H9 (cell line): Measurements from ENCODE around the gene CDK6. TPM values are rescaled to one million over a fixed set of nuclear protein-coding genes. Genes with fewer than 3 reads are reported as not detected.

ENCODE experiments used
- DNase-seq: peaks from one replicate; pipeline ENCODE4 v3.0.0-alpha.2; 2017
- H2AFZ ChIP-seq: one replicate; pipeline ENCODE4 v1.6.1; 2013; ENCODE audit warnings: mild to moderate bottlenecking, low read length, control low read depth, moderate library complexity
- H2AK5ac ChIP-seq: 2 replicates; pipeline ENCODE4 v1.6.1; 2013; ENCODE audit warnings: low read length, control low read depth, mixed read lengths; ENCODE audit not compliant: insufficient read length
- H2BK120ac ChIP-seq: one replicate; pipeline ENCODE4 v1.6.1; 2013; ENCODE audit warnings: low read depth, mild to moderate bottlenecking, low read length, control low read depth, inconsistent platforms; ENCODE audit not compliant: poor library complexity, severe bottlenecking
- H2BK12ac ChIP-seq: 2 replicates; pipeline ENCODE4 v1.6.1; 2013; ENCODE audit warnings: low read length, control low read depth, mixed read lengths, low read depth; ENCODE audit not compliant: insufficient read length
- H2BK15ac ChIP-seq: 2 replicates; pipeline ENCODE4 v1.6.1; 2013; ENCODE audit warnings: low read depth, low read length, control low read depth
- H2BK20ac ChIP-seq: one replicate; pipeline ENCODE4 v1.6.1; 2013; ENCODE audit warnings: low read depth, mild to moderate bottlenecking, low read length, control low read depth, inconsistent platforms; ENCODE audit not compliant: poor library complexity, severe bottlenecking
- H2BK5ac ChIP-seq: 2 replicates; pipeline ENCODE4 v1.6.1; 2013; ENCODE audit warnings: low read length, control low read depth, mixed read lengths; ENCODE audit not compliant: insufficient read length
- H3K14ac ChIP-seq: 2 replicates; pipeline ENCODE4 v1.6.1; 2013; ENCODE audit warnings: low read length, control low read depth; ENCODE audit not compliant: insufficient read depth
- H3K18ac ChIP-seq: 2 replicates; pipeline ENCODE4 v1.6.1; 2013; ENCODE audit warnings: low read depth, mild to moderate bottlenecking, mixed read lengths, low read length, control low read depth; ENCODE audit not compliant: insufficient read length
- H3K23ac ChIP-seq: 2 replicates; pipeline ENCODE4 v1.6.1; 2013; ENCODE audit warnings: low read length, control low read depth, mixed read lengths, low read depth; ENCODE audit not compliant: insufficient read length
- H3K23me2 ChIP-seq: 2 replicates; pipeline ENCODE4 v1.6.1; 2013; ENCODE audit warnings: low read depth, mild to moderate bottlenecking, mixed read lengths, low read length, control low read depth; ENCODE audit not compliant: insufficient read length, poor library complexity, severe bottlenecking
- H3K27ac ChIP-seq: 2 replicates; pipeline ENCODE4 v1.5.1; 2013; ENCODE audit warnings: low read length, control low read depth, mixed read lengths, low read depth; ENCODE audit not compliant: insufficient read length
- H3K27me3 ChIP-seq: 2 replicates; pipeline ENCODE4 v1.6.1; 2013; ENCODE audit warnings: low read length, control low read depth, inconsistent platforms; ENCODE audit not compliant: insufficient read depth
- H3K4ac ChIP-seq: 2 replicates; pipeline ENCODE4 v1.6.1; 2013; ENCODE audit warnings: low read depth, mild to moderate bottlenecking, control low read depth, inconsistent platforms, low read length, moderate library complexity
- H3K4me1 ChIP-seq: 2 replicates; pipeline ENCODE4 v1.6.1; 2013; ENCODE audit warnings: low read length, control low read depth, inconsistent platforms; ENCODE audit not compliant: insufficient read depth
- H3K4me2 ChIP-seq: 2 replicates; pipeline ENCODE4 v1.6.1; 2013; ENCODE audit warnings: low read length, control low read depth, mixed read lengths; ENCODE audit not compliant: insufficient read length, insufficient read depth
- H3K56ac ChIP-seq: 2 replicates; pipeline ENCODE4 v1.6.1; 2013; ENCODE audit warnings: low read depth, mild to moderate bottlenecking, mixed read lengths, low read length, control low read depth; ENCODE audit not compliant: insufficient read length
- H3K79me1 ChIP-seq: 2 replicates; pipeline ENCODE4 v1.6.1; 2013; ENCODE audit warnings: low read depth, mild to moderate bottlenecking, moderate library complexity, low read length, control low read depth, inconsistent platforms; ENCODE audit not compliant: insufficient read depth, poor library complexity, severe bottlenecking
- H3K79me2 ChIP-seq: 2 replicates; pipeline ENCODE4 v1.6.1; 2013; ENCODE audit warnings: low read length, control low read depth, inconsistent platforms; ENCODE audit not compliant: insufficient read depth
- H3K9ac ChIP-seq: 2 replicates; pipeline ENCODE4 v1.6.1; 2013; ENCODE audit warnings: low read length, control low read depth, mixed read lengths; ENCODE audit not compliant: insufficient read length; ENCODE audit errors: extremely low read depth
- H3K9me3 ChIP-seq: one replicate; pipeline ENCODE4 v1.6.1; 2013; ENCODE audit warnings: low read depth, low read length, inconsistent platforms; ENCODE audit not compliant: control insufficient read depth
- H3T11ph ChIP-seq: one replicate; pipeline ENCODE4 v1.6.1; 2013; ENCODE audit warnings: mild to moderate bottlenecking, low read length, control low read depth, inconsistent platforms
- H4K20me1 ChIP-seq: one replicate; pipeline ENCODE4 v1.6.1; 2013; ENCODE audit not compliant: control insufficient read depth, insufficient read length, insufficient read depth
- H4K5ac ChIP-seq: 2 replicates; pipeline ENCODE4 v1.6.1; 2013; ENCODE audit warnings: low read depth, mild to moderate bottlenecking, mixed read lengths, low read length, control low read depth; ENCODE audit not compliant: insufficient read length
- H4K8ac ChIP-seq: replicated peaks from 2 replicates; pipeline ENCODE4 v1.6.1; 2013; ENCODE audit warnings: low read length, control low read depth, mixed read lengths, low read depth; ENCODE audit not compliant: insufficient read length
- H4K91ac ChIP-seq: 2 replicates; pipeline ENCODE4 v1.6.1; 2013; ENCODE audit warnings: low read depth, mild to moderate bottlenecking, moderate library complexity, mixed read lengths, low read length, control low read depth; ENCODE audit not compliant: insufficient read length
- H3K27ac Mint-ChIP-seq, 3 experiments: 2 replicates in 2 of 3; 3 replicates in 1 of 3; pipeline ENCODE4 v1.8.0; 2020 to 2021; ENCODE audit warnings: mixed read lengths in 3 of 3, mild to moderate bottlenecking in 1 of 3, moderate library complexity in 1 of 3
- H3K27me3 Mint-ChIP-seq: 2 replicates; pipeline ENCODE4 v1.8.0; 2021; ENCODE audit warnings: low read depth, mild to moderate bottlenecking, moderate library complexity, mixed read lengths
- H3K36me3 Mint-ChIP-seq, 3 experiments: 2 replicates in 2 of 3; 3 replicates in 1 of 3; pipeline ENCODE4 v1.8.0; 2020 to 2021; ENCODE audit warnings: low read depth in 3 of 3, mixed read lengths in 3 of 3; ENCODE audit not compliant: insufficient read depth in 1 of 3
- H3K4me1 Mint-ChIP-seq, 2 experiments: 2 replicates each; pipeline ENCODE4 v1.8.0; 2020; ENCODE audit warnings: mixed read lengths in 2 of 2
- H3K4me3 Mint-ChIP-seq, 2 experiments: 2 replicates in 1 of 2; 3 replicates in 1 of 2; pipeline ENCODE4 v1.8.0; 2020 to 2021; ENCODE audit warnings: mild to moderate bottlenecking in 2 of 2, mixed read lengths in 2 of 2, moderate library complexity in 1 of 2
- H3K9me3 Mint-ChIP-seq, 2 experiments: 2 replicates in 1 of 2; 3 replicates in 1 of 2; pipeline ENCODE4 v1.8.0; 2020; ENCODE audit warnings: mild to moderate bottlenecking in 2 of 2, mixed read lengths in 2 of 2, moderate library complexity in 1 of 2
- WGBS: extraction: QIAGEN DNeasy Blood & Tissue Kit; methylation state at CpG from one replicate; pipeline ENCODE4 v1.1.7; 2013; ENCODE audit warnings: missing lambda C conversion rate, low lambda C conversion rate, mixed read lengths; ENCODE audit not compliant: insufficient read length; ENCODE audit errors: extremely low coverage; 5-methylcytosine and 5-hydroxymethylcytosine counted together
- total RNA-seq: library from RNA; stranded (reverse); gene quantifications from 2 replicates; pipeline ENCODE4 v1.2.1, GENCODE V29; 2021
- TF ChIP-seq, protein P1 (sequence below): fragments of 200-600 bp; sonication (generic); conservative IDR thresholded peaks from 3 replicates; pipeline ENCODE4 v1.8.0; 2021; ENCODE audit warnings: antibody characterized with exemption, mild to moderate bottlenecking

CDK6 gene
- total RNA-seq, 1 experiment from 2014 or later, result 30.0 TPM

GRCh38 chr7:92695308-92696261 lies 140.8 kb downstream of the CDK6 start:
- Histone ChIP-seq H2BK5ac (no peak overlapping the region), H2BK15ac (no peak overlapping the region), H3K27me3 (no peaks in the 10 kb centered on the region), H4K5ac (no peak overlapping the region), H3K27ac (peak overlapping the region; percentile 31), H3K56ac (no peak overlapping the region), H3K4me1 (no peaks in the 10 kb centered on the region), H2AFZ (no peak overlapping the region), H4K8ac (no peak overlapping the region), H3K9me3 (no peaks in the 10 kb centered on the region), H2BK120ac (no peak overlapping the region), H2AK5ac (no peak overlapping the region), H2BK12ac (no peak overlapping the region), H3K4ac (no peak overlapping the region), H3K18ac (no peak overlapping the region), H3K4me2 (peak overlapping the region; percentile 94), H3K79me1 (no peaks in the 10 kb centered on the region), H3K79me2 (no peaks in the 10 kb centered on the region), H4K20me1 (no peaks in the 10 kb centered on the region), H4K91ac (no peak overlapping the region), H2BK20ac (no peak overlapping the region), H3T11ph (no peak overlapping the region), H3K14ac (no peak overlapping the region), H3K23ac (no peak overlapping the region), H3K23me2 (peaks cover 8% of the 10 kb centered on the region), H3K9ac (peak overlapping the region; percentile 16)
- no peaks in the 10 kb centered on the region; a peak in 1 of 5 replicates for H3K9me3 Mint-ChIP-seq
- no peaks in the 10 kb centered on the region for H3K27me3 Mint-ChIP-seq
- peak overlapping the region; percentile 54 to 78 for H3K4me3 Mint-ChIP-seq
- H3K36me3 Mint-ChIP-seq, result peaks cover 0 to 5% (median 2%) of the 10 kb centered on the region in 3 experiments; a peak in 2 of 7 replicates
- DNase-seq, result peak; percentile 57
- no CpG with 5 or more reads among the region's 15 CpGs for WGBS
- H3K4me1 Mint-ChIP-seq, result peaks cover 23 to 24% of the 10 kb centered on the region in 2 experiments
- TF ChIP-seq, protein P1, sequence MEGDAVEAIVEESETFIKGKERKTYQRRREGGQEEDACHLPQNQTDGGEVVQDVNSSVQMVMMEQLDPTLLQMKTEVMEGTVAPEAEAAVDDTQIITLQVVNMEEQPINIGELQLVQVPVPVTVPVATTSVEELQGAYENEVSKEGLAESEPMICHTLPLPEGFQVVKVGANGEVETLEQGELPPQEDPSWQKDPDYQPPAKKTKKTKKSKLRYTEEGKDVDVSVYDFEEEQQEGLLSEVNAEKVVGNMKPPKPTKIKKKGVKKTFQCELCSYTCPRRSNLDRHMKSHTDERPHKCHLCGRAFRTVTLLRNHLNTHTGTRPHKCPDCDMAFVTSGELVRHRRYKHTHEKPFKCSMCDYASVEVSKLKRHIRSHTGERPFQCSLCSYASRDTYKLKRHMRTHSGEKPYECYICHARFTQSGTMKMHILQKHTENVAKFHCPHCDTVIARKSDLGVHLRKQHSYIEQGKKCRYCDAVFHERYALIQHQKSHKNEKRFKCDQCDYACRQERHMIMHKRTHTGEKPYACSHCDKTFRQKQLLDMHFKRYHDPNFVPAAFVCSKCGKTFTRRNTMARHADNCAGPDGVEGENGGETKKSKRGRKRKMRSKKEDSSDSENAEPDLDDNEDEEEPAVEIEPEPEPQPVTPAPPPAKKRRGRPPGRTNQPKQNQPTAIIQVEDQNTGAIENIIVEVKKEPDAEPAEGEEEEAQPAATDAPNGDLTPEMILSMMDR, result no peak
- H3K27ac Mint-ChIP-seq, result peak overlapping the region; percentile 17 to 89 (median 87); a peak in 6 of 7 replicates
